Thyroid gland (tissue), 4 donors: ENCODE measurements around the gene TTYH1. TPM values are rescaled to one million over a fixed set of nuclear protein-coding genes. Genes with fewer than 3 reads are reported as not detected.

Source experiments
- DNase-seq, 2 donors: peaks; one replicate each; pipeline ENCODE4 v3.0.0-alpha.2; 2019
- H3K27ac ChIP-seq, 3 donors: fragments of 200-600 bp; sonication (generic); 1 replicate in 2 of 3; 2 replicates in 1 of 3; pipeline ENCODE4 v1.5.1; 2016 to 2019; ENCODE audit warnings: mild to moderate bottlenecking in 1 of 3, moderate library complexity in 1 of 3
- H3K27me3 ChIP-seq: fragments of 200-600 bp; sonication (generic); one replicate; pipeline ENCODE4 v1.5.1; 2019
- H3K36me3 ChIP-seq, 2 donors: fragments of 200-600 bp; sonication (generic); one replicate each; pipeline ENCODE4 v1.5.1; 2016 to 2019
- H3K4me1 ChIP-seq, 2 donors: fragments of 200-600 bp; sonication (generic); one replicate each; pipeline ENCODE4 v1.5.1; 2017 to 2019
- H3K4me3 ChIP-seq, 3 donors: fragments of 200-600 bp; sonication (generic); replicated peaks in 1 of 3; 1 replicate in 2 of 3; 2 replicates in 1 of 3; pipeline ENCODE4 v1.5.1; 2016; ENCODE audit warnings: mild to moderate bottlenecking in 1 of 3
- H3K9me3 ChIP-seq: fragments of 200-600 bp; sonication (generic); one replicate; pipeline ENCODE4 v1.5.1; 2017
- POLR2A ChIP-seq, 2 donors: fragments of 450-650 bp; IDR thresholded peaks; one replicate each; pipeline ENCODE4 v1.6.1; 2017; ENCODE audit warnings: antibody characterized with exemption in 2 of 2, mild to moderate bottlenecking in 2 of 2, moderate library complexity in 1 of 2
- WGBS, 2 donors: methylation state at CpG; one replicate each; pipeline ENCODE4 v1.1.5; 2017; 5-methylcytosine and 5-hydroxymethylcytosine counted together
- intact Hi-C: fragments of 100-400 bp; cut with DNase I; formaldehyde crosslinking; loops from one replicate; pipeline ENCODE4 v1.15.1; 2023
- total RNA-seq, 4 donors: library from RNA; depleted of rRNA; stranded (reverse); fragments of >200 nt; gene quantifications; one replicate each; pipeline ENCODE4 v1.2.3, GENCODE V29; 2016
- TF ChIP-seq, protein P1 (sequence below), 6 experiments: fragments of 200-600 bp in 3 of 6; fragments of 450-650 bp in 3 of 6; sonication (generic) in 3 of 6; IDR thresholded peaks; one replicate each; pipeline ENCODE4 v1.5.1; 2016 to 2019; ENCODE audit warnings: antibody characterized with exemption in 6 of 6, mild to moderate bottlenecking in 2 of 6, inconsistent platforms in 1 of 6, moderate library complexity in 1 of 6

TTYH1 gene
- total RNA-seq, 4 donors from 2014 or later: 0.45 to 0.94 TPM; not detected in 2

DNA sequence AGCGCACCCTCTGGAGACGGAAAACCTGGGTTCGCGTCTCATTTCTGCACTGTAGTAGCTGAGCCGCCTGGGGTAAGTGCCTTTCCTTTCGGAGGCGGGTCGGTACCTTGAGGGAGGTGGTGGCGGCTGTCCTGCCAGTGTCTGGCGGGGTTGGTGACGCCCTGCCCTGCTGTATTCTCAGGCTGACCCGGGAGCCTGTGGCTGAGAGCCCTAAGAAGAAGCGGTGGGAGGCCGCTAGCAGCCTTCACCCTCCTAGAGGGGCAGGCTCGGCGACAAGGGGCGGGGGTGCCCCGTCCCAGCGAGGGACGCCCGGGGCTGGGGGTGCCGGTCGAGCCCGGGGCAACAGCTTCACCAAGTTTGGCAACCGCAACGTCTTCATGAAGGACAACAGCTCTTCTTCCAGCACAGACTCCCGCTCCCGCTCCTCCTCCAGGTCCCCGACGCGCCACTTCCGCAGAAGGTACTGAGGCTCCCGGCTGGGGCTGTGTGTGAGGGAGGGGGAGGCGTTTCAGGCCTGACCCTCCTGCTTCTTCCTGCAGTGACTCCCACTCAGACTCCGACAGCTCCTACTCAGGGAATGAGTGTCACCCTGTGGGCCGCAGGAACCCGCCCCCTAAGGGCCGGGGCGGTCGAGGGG lies 40.6 kb downstream of the TTYH1 start:
- no peak overlapping the region for H3K4me3 ChIP-seq
- intact Hi-C loops: no loop called here
- TF ChIP-seq, protein P1, sequence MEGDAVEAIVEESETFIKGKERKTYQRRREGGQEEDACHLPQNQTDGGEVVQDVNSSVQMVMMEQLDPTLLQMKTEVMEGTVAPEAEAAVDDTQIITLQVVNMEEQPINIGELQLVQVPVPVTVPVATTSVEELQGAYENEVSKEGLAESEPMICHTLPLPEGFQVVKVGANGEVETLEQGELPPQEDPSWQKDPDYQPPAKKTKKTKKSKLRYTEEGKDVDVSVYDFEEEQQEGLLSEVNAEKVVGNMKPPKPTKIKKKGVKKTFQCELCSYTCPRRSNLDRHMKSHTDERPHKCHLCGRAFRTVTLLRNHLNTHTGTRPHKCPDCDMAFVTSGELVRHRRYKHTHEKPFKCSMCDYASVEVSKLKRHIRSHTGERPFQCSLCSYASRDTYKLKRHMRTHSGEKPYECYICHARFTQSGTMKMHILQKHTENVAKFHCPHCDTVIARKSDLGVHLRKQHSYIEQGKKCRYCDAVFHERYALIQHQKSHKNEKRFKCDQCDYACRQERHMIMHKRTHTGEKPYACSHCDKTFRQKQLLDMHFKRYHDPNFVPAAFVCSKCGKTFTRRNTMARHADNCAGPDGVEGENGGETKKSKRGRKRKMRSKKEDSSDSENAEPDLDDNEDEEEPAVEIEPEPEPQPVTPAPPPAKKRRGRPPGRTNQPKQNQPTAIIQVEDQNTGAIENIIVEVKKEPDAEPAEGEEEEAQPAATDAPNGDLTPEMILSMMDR (IDR thresholded peaks at IDR 0.05): no peak
- no peak for TF ChIP-seq POLR2A (IDR thresholded peaks at IDR 0.05)
- H3K4me1 ChIP-seq: peaks cover 6 to 11% of the 10 kb centered on the region in 2 donors
- H3K9me3 ChIP-seq: no peaks in the 10 kb centered on the region
- H3K36me3 ChIP-seq: peaks cover 92 to 95% of the 10 kb centered on the region in 2 donors
- no peak for DNase-seq
- no peaks in the 10 kb centered on the region for H3K27me3 ChIP-seq
- 94 to 96% methylated on average over 20 to 36 of the region's 40 CpGs for WGBS, 2 donors
- no peak overlapping the region for H3K27ac ChIP-seq

DNA sequence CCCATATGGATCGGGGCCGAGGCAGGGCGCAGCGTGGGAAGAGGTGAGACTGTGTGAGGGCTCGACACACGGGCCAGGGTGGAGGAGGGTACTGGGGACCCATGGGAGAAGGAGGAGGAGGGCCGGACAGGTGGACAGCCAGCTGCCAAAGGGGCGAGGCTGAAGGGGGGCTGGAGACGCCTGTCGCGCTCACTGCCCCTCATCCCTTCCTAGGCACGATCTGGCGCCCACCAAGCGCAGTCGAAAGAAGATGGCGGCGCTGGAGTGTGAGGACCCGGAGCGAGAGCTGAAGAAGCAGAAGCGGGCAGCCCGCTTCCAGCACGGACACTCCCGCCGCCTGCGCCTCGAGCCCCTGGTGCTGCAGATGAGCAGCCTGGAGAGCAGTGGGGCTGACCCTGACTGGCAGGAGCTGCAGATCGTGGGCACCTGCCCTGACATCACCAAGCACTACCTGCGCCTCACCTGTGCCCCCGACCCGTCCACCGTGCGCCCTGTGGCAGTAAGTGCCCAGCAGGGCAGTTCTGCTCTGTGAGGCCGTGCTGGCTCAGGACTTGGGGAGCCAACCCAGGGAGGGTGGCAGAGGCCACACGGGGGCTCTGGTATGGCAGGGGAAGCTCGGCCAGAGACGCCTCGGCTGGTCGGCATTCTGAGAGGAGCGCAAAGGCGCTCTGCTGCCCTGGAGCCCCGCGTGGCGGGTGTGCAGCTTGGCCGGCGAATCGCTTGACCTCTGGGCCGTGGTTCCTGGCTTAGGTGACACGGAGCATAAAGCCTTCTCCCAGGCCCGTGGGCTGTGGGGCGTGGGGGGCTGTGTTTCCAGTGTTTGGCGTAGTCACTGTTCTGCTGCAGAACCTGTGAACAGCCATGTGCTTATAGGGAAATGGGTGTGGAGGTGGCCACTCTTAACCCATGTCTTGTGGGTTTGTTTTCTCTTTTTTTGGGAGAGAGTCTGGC lies 41.4 kb downstream of the TTYH1 start:
- peaks cover 96 to 99% of the 10 kb centered on the region in 2 donors for H3K36me3 ChIP-seq
- DNase-seq: no peak
- WGBS, 2 donors: 94 to 95% methylated on average over 41 to 51 of the region's 51 CpGs
- peaks cover 7 to 10% of the 10 kb centered on the region in 2 donors for H3K4me1 ChIP-seq
- TF ChIP-seq, protein P1 (IDR thresholded peaks at IDR 0.05): no peak
- TF ChIP-seq POLR2A (IDR thresholded peaks at IDR 0.05): no peak
- H3K9me3 ChIP-seq: no peaks in the 10 kb centered on the region
- intact Hi-C loops: no loop called here
- H3K27ac ChIP-seq: no peak overlapping the region
- no peaks in the 10 kb centered on the region for H3K27me3 ChIP-seq
- H3K4me3 ChIP-seq: no peak overlapping the region

DNA sequence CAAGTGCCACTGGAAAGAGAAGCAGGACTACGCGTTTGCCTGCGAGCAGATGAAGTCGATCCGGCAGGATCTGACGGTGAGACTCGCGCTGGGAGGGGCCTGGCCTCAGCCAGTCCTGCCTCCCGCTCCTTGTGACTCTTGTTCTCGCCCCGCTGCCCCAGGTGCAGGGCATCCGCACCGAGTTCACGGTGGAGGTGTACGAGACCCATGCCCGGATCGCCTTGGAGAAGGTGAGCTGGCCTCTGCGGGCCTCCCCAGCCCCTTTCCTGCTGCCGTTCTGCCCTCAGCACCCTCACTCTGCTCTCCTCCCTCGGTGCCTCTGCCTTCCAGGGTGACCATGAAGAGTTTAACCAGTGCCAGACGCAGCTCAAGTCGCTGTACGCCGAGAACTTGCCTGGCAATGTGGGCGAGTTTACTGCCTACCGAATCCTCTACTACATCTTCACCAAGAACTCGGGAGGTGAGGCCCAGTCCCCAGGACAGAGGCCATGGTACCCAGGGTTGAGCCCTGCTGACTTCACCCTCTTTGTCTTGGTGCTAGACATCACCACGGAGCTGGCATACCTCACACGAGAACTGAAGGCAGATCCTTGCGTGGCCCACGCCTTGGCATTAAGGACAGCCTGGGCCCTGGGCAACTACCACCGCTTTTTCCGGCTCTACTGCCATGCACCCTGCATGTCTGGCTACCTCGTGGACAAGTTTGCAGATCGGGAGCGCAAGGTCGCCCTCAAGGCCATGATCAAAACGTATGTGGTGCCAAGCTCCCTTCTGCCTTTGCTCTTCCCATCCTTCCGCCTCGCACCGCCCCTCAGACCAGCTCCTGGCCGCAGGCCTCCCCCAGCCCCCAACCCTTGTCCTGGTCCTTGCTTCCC lies 42.7 kb downstream of the TTYH1 start:
- Histone ChIP-seq H3K4me3 (no peak overlapping the region), H3K36me3 (peaks cover 82 to 93% of the 10 kb centered on the region in 2 donors), H3K27ac (no peak overlapping the region), H3K9me3 (no peaks in the 10 kb centered on the region), H3K4me1 (peaks cover 14 to 22% of the 10 kb centered on the region in 2 donors), H3K27me3 (no peaks in the 10 kb centered on the region)
- DNase-seq: no peak
- intact Hi-C loops: no loop called here
- no peak for TF ChIP-seq POLR2A (IDR thresholded peaks at IDR 0.05)
- TF ChIP-seq, protein P1 (IDR thresholded peaks at IDR 0.05): no peak
- 94 to 95% methylated on average over 29 to 40 of the region's 42 CpGs for WGBS, 2 donors

DNA sequence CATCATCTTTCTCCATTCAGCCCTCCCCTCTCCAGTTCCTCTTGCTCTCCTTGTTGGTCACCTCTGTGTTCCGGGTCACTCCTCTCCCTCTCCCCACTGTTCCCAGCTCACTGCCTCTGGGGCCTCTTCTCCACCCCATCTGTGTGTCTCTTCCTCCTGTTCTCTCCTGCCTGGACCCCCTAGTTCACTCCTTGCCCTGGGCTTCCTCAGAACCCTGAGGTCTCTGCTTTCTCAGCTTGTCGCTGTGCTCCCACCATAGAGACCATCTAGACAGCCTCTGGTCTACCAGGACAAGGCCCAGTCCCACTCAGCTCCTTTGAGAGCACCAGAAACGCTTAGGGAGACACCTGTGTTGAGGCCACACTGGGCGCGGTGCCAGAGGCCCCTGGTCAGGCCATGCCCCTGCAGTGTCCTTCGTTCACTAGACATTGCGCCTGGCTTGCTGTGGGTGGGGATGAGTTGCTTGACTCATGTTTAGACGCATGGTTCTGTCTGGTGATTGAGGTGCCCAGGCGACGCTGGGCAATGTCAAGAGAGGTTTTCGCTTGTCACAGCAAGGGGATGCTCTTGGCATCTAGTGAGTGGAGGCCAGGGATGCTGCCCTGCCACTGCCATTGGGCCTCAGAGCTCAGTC lies 43.5 kb downstream of the TTYH1 start:
- H3K9me3 ChIP-seq: no peaks in the 10 kb centered on the region
- peaks cover 14 to 23% of the 10 kb centered on the region in 2 donors for H3K4me1 ChIP-seq
- peaks cover 75 to 85% of the 10 kb centered on the region in 2 donors for H3K36me3 ChIP-seq
- no peaks in the 10 kb centered on the region for H3K27me3 ChIP-seq
- 88 to 90% methylated on average over 4 to 11 of the region's 11 CpGs for WGBS, 2 donors
- intact Hi-C loops: no loop called here
- no peak overlapping the region for H3K27ac ChIP-seq
- H3K4me3 ChIP-seq: no peak overlapping the region
- no peak for DNase-seq
- TF ChIP-seq, protein P1 (IDR thresholded peaks at IDR 0.05): no peak
- no peak for TF ChIP-seq POLR2A (IDR thresholded peaks at IDR 0.05)
